IMR-90 (cell line): ENCODE measurements around the gene VPS26A. TPM values are rescaled to one million over a fixed set of nuclear protein-coding genes. Genes with fewer than 3 reads are reported as not detected.
A peak's percentile ranks its signal among the peaks of the same experiment; 100 is the strongest.

ENCODE experiments used
- ATAC-seq: fragments of 200-7000 bp; cut with Tn5 transposase; 2 replicates; pipeline ENCODE4 v1.9.1; 2020; ENCODE audit warnings: low read depth, mild to moderate bottlenecking, moderate library complexity
- BruUV-seq: library from RNA; stranded (reverse); fragments of 400-500 nt; replicated peaks from 2 replicates; lab custom pipeline; 2021; lab: Mats Ljungman, UMichigan
- CTCF ChIA-PET: fragments of 300-600 bp; formaldehyde crosslinking; extraction: SDS; loops from one replicate; lab custom pipeline; 2021; ENCODE audit warnings: antibody characterized with exemption; lab: Yijun Ruan, JAX
- POLR2A ChIA-PET: fragments of 300-600 bp; sonication (Branson Sonifier 250); formaldehyde crosslinking; loops from one replicate; lab custom pipeline; 2022; ENCODE audit warnings: antibody characterized with exemption; ENCODE audit not compliant: unreplicated experiment; lab: Charles Lee
- DNase-seq: peaks from one replicate; pipeline ENCODE4 v3.0.0; 2013
- H2AFZ ChIP-seq: replicated peaks from 2 replicates; pipeline ENCODE3; 2013; ENCODE audit warnings: low read length, mild to moderate bottlenecking; ENCODE audit not compliant: poor library complexity
- H2AK5ac ChIP-seq: 2 replicates; pipeline ENCODE4 v1.6.1; 2013; ENCODE audit warnings: low read depth, low read length, inconsistent platforms
- H2AK9ac ChIP-seq: replicated peaks from 2 replicates; pipeline ENCODE3; 2013; ENCODE audit warnings: mild to moderate bottlenecking, low read depth, low read length, moderate library complexity; ENCODE audit not compliant: poor library complexity
- H2BK120ac ChIP-seq: 2 replicates; pipeline ENCODE4 v1.6.1; 2013; ENCODE audit warnings: low read depth, low read length, inconsistent platforms
- H2BK15ac ChIP-seq: 3 replicates; pipeline ENCODE4 v1.6.1; 2013; ENCODE audit warnings: low read depth, low read length, inconsistent platforms
- H2BK20ac ChIP-seq: 2 replicates; pipeline ENCODE4 v1.6.1; 2013; ENCODE audit warnings: low read depth, mild to moderate bottlenecking, inconsistent platforms, low read length, moderate library complexity
- H2BK5ac ChIP-seq: 2 replicates; pipeline ENCODE4 v1.6.1; 2013; ENCODE audit warnings: mild to moderate bottlenecking, low read depth, low read length, inconsistent platforms; ENCODE audit not compliant: poor library complexity, severe bottlenecking
- H3K14ac ChIP-seq: replicated peaks from 2 replicates; pipeline ENCODE4 v1.6.1; 2013; ENCODE audit warnings: low read depth, low read length, inconsistent platforms
- H3K18ac ChIP-seq: 2 replicates; pipeline ENCODE4 v1.6.1; 2013; ENCODE audit warnings: low read depth, low read length, control low read depth
- H3K23ac ChIP-seq: 2 replicates; pipeline ENCODE4 v1.6.1; 2013; ENCODE audit warnings: low read depth, low read length, inconsistent platforms
- H3K27ac ChIP-seq: 2 replicates; pipeline ENCODE4 v1.5.1; 2013; ENCODE audit warnings: mild to moderate bottlenecking, control low read depth, low read length; ENCODE audit not compliant: insufficient read depth
- H3K27me3 ChIP-seq: 2 replicates; pipeline ENCODE4 v1.6.1; 2013; ENCODE audit warnings: low read length; ENCODE audit not compliant: control insufficient read depth, insufficient read depth
- H3K36me3 ChIP-seq: 2 replicates; pipeline ENCODE4 v1.6.1; 2013; ENCODE audit warnings: low read length, mixed read lengths; ENCODE audit not compliant: control insufficient read depth, insufficient read depth
- H3K4ac ChIP-seq: 2 replicates; pipeline ENCODE4 v1.6.1; 2013; ENCODE audit warnings: low read depth, low read length, inconsistent platforms
- H3K4me1 ChIP-seq: 2 replicates; pipeline ENCODE4 v1.6.1; 2013; ENCODE audit warnings: low read length, mixed read lengths; ENCODE audit not compliant: control insufficient read depth, insufficient read depth
- H3K4me2 ChIP-seq: 2 replicates; pipeline ENCODE4 v1.6.1; 2013; ENCODE audit warnings: low read depth, mild to moderate bottlenecking, control low read depth, low read length, moderate library complexity
- H3K4me3 ChIP-seq: 2 replicates; pipeline ENCODE4 v1.5.1; 2013; ENCODE audit warnings: low read depth, mild to moderate bottlenecking, control low read depth, low read length, moderate library complexity; ENCODE audit not compliant: insufficient read depth
- H3K56ac ChIP-seq: 2 replicates; pipeline ENCODE4 v1.6.1; 2013; ENCODE audit warnings: low read length, inconsistent platforms; ENCODE audit not compliant: insufficient read depth; ENCODE audit errors: extremely low read depth
- H3K79me1 ChIP-seq, 2 experiments: 2 replicates each; pipeline ENCODE4 v1.6.1; 2013; ENCODE audit warnings: low read length in 2 of 2, inconsistent platforms in 1 of 2, low read depth in 1 of 2
- H3K9ac ChIP-seq: 2 replicates; pipeline ENCODE4 v1.6.1; 2013; ENCODE audit warnings: low read depth, low read length, control low read depth
- H3K9me1 ChIP-seq: 2 replicates; pipeline ENCODE4 v1.6.1; 2013; ENCODE audit warnings: low read length, inconsistent platforms; ENCODE audit not compliant: insufficient read depth
- H3K9me3 ChIP-seq: 2 replicates; pipeline ENCODE4 v1.6.1; 2013; ENCODE audit warnings: low read length; ENCODE audit not compliant: control insufficient read depth, insufficient read depth
- H4K20me1 ChIP-seq: 2 replicates; pipeline ENCODE4 v1.6.1; 2013; ENCODE audit warnings: low read length, inconsistent platforms; ENCODE audit not compliant: insufficient read depth
- H4K5ac ChIP-seq: 2 replicates; pipeline ENCODE4 v1.6.1; 2013; ENCODE audit warnings: mild to moderate bottlenecking, low read depth, low read length, control low read depth
- H4K8ac ChIP-seq, 2 experiments: 2 replicates each; pipeline ENCODE4 v1.6.1; 2013; ENCODE audit warnings: low read depth in 2 of 2, low read length in 2 of 2, control low read depth in 1 of 2, inconsistent platforms in 1 of 2
- H4K91ac ChIP-seq: 2 replicates; pipeline ENCODE4 v1.6.1; 2013; ENCODE audit warnings: low read depth, low read length, inconsistent platforms; ENCODE audit not compliant: insufficient read depth
- BHLHE40 ChIP-seq: fragments of 150-350 bp; IDR thresholded peaks from 2 replicates; pipeline ENCODE4 v1.6.1; 2016; ENCODE audit warnings: mild to moderate bottlenecking, low read depth, low read length
- CEBPB ChIP-seq: IDR thresholded peaks from 2 replicates; pipeline ENCODE4 v1.6.1; 2012; ENCODE audit warnings: low read depth, low read length, improper control_type of control experiment
- CHD1 ChIP-seq: IDR thresholded peaks from 2 replicates; pipeline ENCODE4 v1.6.1; 2012; ENCODE audit warnings: low read depth, low read length, improper control_type of control experiment
- FOS ChIP-seq: fragments of 150-350 bp; IDR thresholded peaks from 2 replicates; pipeline ENCODE4 v1.6.1; 2016; ENCODE audit warnings: low read depth, low read length
- MAFK ChIP-seq: IDR thresholded peaks from 2 replicates; pipeline ENCODE4 v1.6.1; 2012; ENCODE audit warnings: low read depth, low read length, improper control_type of control experiment
- MAZ ChIP-seq: IDR thresholded peaks from 2 replicates; pipeline ENCODE4 v1.6.1; 2012; ENCODE audit warnings: low read depth, mild to moderate bottlenecking, low read length, improper control_type of control experiment, moderate library complexity, borderline replicate concordance
- MXI1 ChIP-seq: IDR thresholded peaks from 2 replicates; pipeline ENCODE4 v1.6.1; 2012; ENCODE audit warnings: low read depth, mild to moderate bottlenecking, low read length, moderate library complexity, borderline replicate concordance
- NFE2L2 ChIP-seq: fragments of 150-350 bp; IDR thresholded peaks from 2 replicates; pipeline ENCODE4 v1.6.1; 2016; ENCODE audit warnings: low read depth, mild to moderate bottlenecking, low read length
- POLR2A ChIP-seq: IDR thresholded peaks from 2 replicates; pipeline ENCODE4 v1.6.1; 2012; ENCODE audit warnings: mild to moderate bottlenecking, low read depth, low read length
- RAD21 ChIP-seq: IDR thresholded peaks from 2 replicates; pipeline ENCODE4 v1.6.1; 2012; ENCODE audit warnings: low read length, improper control_type of control experiment
- RCOR1 ChIP-seq: IDR thresholded peaks from 2 replicates; pipeline ENCODE4 v1.6.1; 2012; ENCODE audit warnings: mild to moderate bottlenecking, low read length, improper control_type of control experiment; ENCODE audit not compliant: insufficient replicate concordance
- RFX5 ChIP-seq: IDR thresholded peaks from 2 replicates; pipeline ENCODE4 v1.8.0; 2012; ENCODE audit warnings: low read depth, mild to moderate bottlenecking, low read length, moderate library complexity
- SMC3 ChIP-seq: fragments of 150-350 bp; IDR thresholded peaks from 2 replicates; pipeline ENCODE4 v1.6.1; 2016; ENCODE audit warnings: low read depth, mild to moderate bottlenecking, antibody characterized with exemption, low read length, moderate library complexity
- WGBS, 2 experiments: methylation state at CpG; one replicate each; pipeline versions ENCODE4 v1.1.5 to v1.1.7; 2013; ENCODE audit warnings: missing lambda C conversion rate in 2 of 2; ENCODE audit not compliant: insufficient read length in 1 of 2; ENCODE audit errors: extremely low coverage in 2 of 2; 5-methylcytosine and 5-hydroxymethylcytosine counted together
- dilution Hi-C: fragments of 300-500 bp; cut with HindIII; formaldehyde crosslinking; loops from one replicate; pipeline ENCODE4 v1.14.3; 2018; ENCODE audit warnings: low sequenced_read_pairs; ENCODE audit not compliant: unreplicated experiment
- in situ Hi-C: fragments of 300-500 bp; cut with MboI; formaldehyde crosslinking; loops from 3 replicates; pipeline ENCODE4 v1.14.3; 2019; ENCODE audit warnings: low sequenced_read_pairs, inconsistent platforms, mixed read lengths
- intact Hi-C: fragments of 100-400 bp; cut with micrococcal nuclease; formaldehyde crosslinking; loops from 2 replicates; pipeline ENCODE4 v1.10.0; 2022
- polyA plus RNA-seq, 3 experiments: library from polyadenylated mRNA; depleted of rRNA; stranded (reverse); fragments of >200 nt; gene quantifications; 2 replicates each; pipeline ENCODE4 v1.2.3, GENCODE V29; 2012; ENCODE audit warnings: low replicate concordance in 1 of 3
- total RNA-seq: library from RNA; depleted of rRNA; stranded (reverse); fragments of >200 nt; gene quantifications from 2 replicates; pipeline ENCODE4 v1.2.3, GENCODE V29; 2012
- TF ChIP-seq, protein P1 (sequence below): fragments of 150-350 bp; IDR thresholded peaks from 2 replicates; pipeline ENCODE4 v1.6.1; 2017; ENCODE audit warnings: mild to moderate bottlenecking, antibody characterized with exemption, low read length, low read depth
- TF ChIP-seq, protein P2 (sequence below): fragments of 150-350 bp; IDR thresholded peaks from 2 replicates; pipeline ENCODE4 v1.6.1; 2016; ENCODE audit warnings: low read depth, mild to moderate bottlenecking, low read length, moderate library complexity, borderline replicate concordance
- TF ChIP-seq, protein P3 (sequence below): conservative IDR thresholded peaks from 2 replicates; pipeline ENCODE4 v1.5.1; 2012; ENCODE audit warnings: mild to moderate bottlenecking, low read depth, low read length, improper control_type of control experiment

The VPS26A gene
- total and polyA plus RNA-seq, 2 of the 4 experiments (the other 2 are of a cell fraction) = 7.2 to 18.7 TPM

DNA sequence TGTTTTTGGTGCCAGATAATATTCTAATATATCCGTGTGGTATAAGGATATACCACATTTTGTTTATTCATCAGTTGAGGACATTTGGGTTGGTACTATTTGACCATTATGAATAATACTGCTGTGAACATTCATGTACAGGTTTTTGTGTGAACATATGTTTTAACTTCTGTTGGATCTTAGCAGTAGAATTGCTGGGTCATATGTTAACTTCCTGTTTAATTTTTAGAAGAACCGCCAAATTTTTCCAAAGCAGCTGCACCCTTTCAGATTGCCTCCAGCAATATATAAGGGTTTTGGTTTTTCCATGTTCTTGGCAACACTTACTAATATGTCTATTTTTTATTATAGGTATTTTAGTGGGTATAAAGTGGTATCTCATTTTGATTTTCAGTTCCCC, 22.8 kb downstream of the VPS26A start:
- Histone ChIP-seq H3K9ac (no peak overlapping the region), H2BK5ac (no peak overlapping the region), H3K79me1 (peaks cover 19 to 65% of the 10 kb centered on the region in 2 experiments), H3K14ac (no peak overlapping the region), H3K4me3 (no peak overlapping the region), H3K23ac (no peak overlapping the region), H3K27me3 (no peaks in the 10 kb centered on the region), H2AK9ac (no peak overlapping the region), H4K20me1 (peaks cover 7% of the 10 kb centered on the region; the same call in 1 of the 2 replicates), H2AFZ (no peak overlapping the region), H3K4ac (no peak overlapping the region), H2BK20ac (no peak overlapping the region), H3K9me1 (peaks cover 3% of the 10 kb centered on the region; the same call in 1 of the 2 replicates), H3K18ac (no peak overlapping the region), H3K4me2 (no peak overlapping the region), H3K9me3 (no peaks in the 10 kb centered on the region), H3K4me1 (no peaks in the 10 kb centered on the region), H3K36me3 (peaks cover 1% of the 10 kb centered on the region; the same call in 1 of the 2 replicates), H4K5ac (no peak overlapping the region), H3K56ac (no peak overlapping the region), H4K8ac (no peak overlapping the region), H2AK5ac (no peak overlapping the region), H4K91ac (no peak overlapping the region), H2BK120ac (no peak overlapping the region), H3K27ac (no peak overlapping the region), H2BK15ac (no peak overlapping the region)
- ATAC-seq = no peak
- WGBS, 2 experiments = no CpG with 5 or more reads among the region's 2 CpGs
- TF ChIP-seq CHD1 = no peak
- TF ChIP-seq RCOR1 = no peak
- no peak for TF ChIP-seq NFE2L2
- TF ChIP-seq, protein P1, sequence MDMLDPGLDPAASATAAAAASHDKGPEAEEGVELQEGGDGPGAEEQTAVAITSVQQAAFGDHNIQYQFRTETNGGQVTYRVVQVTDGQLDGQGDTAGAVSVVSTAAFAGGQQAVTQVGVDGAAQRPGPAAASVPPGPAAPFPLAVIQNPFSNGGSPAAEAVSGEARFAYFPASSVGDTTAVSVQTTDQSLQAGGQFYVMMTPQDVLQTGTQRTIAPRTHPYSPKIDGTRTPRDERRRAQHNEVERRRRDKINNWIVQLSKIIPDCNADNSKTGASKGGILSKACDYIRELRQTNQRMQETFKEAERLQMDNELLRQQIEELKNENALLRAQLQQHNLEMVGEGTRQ = no peak
- TF ChIP-seq, protein P2, sequence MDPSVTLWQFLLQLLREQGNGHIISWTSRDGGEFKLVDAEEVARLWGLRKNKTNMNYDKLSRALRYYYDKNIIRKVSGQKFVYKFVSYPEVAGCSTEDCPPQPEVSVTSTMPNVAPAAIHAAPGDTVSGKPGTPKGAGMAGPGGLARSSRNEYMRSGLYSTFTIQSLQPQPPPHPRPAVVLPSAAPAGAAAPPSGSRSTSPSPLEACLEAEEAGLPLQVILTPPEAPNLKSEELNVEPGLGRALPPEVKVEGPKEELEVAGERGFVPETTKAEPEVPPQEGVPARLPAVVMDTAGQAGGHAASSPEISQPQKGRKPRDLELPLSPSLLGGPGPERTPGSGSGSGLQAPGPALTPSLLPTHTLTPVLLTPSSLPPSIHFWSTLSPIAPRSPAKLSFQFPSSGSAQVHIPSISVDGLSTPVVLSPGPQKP = no peak
- no peak for TF ChIP-seq MAZ
- TF ChIP-seq MAFK = no peak
- no peak for TF ChIP-seq RAD21
- TF ChIP-seq SMC3 = no peak
- no peak for TF ChIP-seq CEBPB
- no peak for TF ChIP-seq POLR2A
- TF ChIP-seq MXI1 = no peak
- TF ChIP-seq RFX5 = no peak
- TF ChIP-seq BHLHE40 = no peak
- TF ChIP-seq, protein P3, sequence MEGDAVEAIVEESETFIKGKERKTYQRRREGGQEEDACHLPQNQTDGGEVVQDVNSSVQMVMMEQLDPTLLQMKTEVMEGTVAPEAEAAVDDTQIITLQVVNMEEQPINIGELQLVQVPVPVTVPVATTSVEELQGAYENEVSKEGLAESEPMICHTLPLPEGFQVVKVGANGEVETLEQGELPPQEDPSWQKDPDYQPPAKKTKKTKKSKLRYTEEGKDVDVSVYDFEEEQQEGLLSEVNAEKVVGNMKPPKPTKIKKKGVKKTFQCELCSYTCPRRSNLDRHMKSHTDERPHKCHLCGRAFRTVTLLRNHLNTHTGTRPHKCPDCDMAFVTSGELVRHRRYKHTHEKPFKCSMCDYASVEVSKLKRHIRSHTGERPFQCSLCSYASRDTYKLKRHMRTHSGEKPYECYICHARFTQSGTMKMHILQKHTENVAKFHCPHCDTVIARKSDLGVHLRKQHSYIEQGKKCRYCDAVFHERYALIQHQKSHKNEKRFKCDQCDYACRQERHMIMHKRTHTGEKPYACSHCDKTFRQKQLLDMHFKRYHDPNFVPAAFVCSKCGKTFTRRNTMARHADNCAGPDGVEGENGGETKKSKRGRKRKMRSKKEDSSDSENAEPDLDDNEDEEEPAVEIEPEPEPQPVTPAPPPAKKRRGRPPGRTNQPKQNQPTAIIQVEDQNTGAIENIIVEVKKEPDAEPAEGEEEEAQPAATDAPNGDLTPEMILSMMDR = no peak
- no peak for TF ChIP-seq FOS
- in situ Hi-C loops (no loop called here), dilution Hi-C loops (no loop called here), intact Hi-C loops (no loop called here)
- ChIA-PET POLR2A (no interaction called here), CTCF (no interaction called here)
- peak; percentile 3 for DNase-seq
- no TSS peak for BruUV-seq
